Lower leg skin (tissue), 4 donors: ENCODE results near the gene PHC3. TPM values are rescaled to one million over a fixed set of nuclear protein-coding genes. Genes with fewer than 3 reads are reported as not detected.

Source experiments
- DNase-seq, 2 donors: peaks; one replicate each; pipeline ENCODE4 v3.0.0-alpha.2; 2019; ENCODE audit warnings: low spot score in 2 of 2
- H3K4me3 ChIP-seq: fragments of 200-600 bp; sonication (generic); 2 replicates; pipeline ENCODE4 v1.5.1; 2017; ENCODE audit warnings: mild to moderate bottlenecking, low read depth; ENCODE audit not compliant: poor library complexity, severe bottlenecking
- CTCF ChIP-seq, 3 donors: fragments of 450-650 bp; IDR thresholded peaks; one replicate each; pipeline ENCODE4 v1.5.1; 2016; ENCODE audit warnings: antibody characterized with exemption in 3 of 3, mild to moderate bottlenecking in 3 of 3, moderate library complexity in 2 of 3
- POLR2A ChIP-seq, 2 donors: fragments of 450-650 bp; IDR thresholded peaks; one replicate each; pipeline ENCODE4 v1.6.1; 2016 to 2017; ENCODE audit warnings: antibody characterized with exemption in 2 of 2, mild to moderate bottlenecking in 1 of 2, moderate library complexity in 1 of 2
- WGBS, 2 donors: methylation state at CpG; one replicate each; pipeline ENCODE4 v1.1.5; 2018; 5-methylcytosine and 5-hydroxymethylcytosine counted together
- intact Hi-C: fragments of 100-400 bp; cut with DNase I; formaldehyde crosslinking; loops from one replicate; pipeline ENCODE4 v1.15.0; 2023; ENCODE audit warnings: low total_unique reads
- total RNA-seq, 4 donors: library from RNA; depleted of rRNA; stranded (reverse); fragments of >200 nt; gene quantifications; one replicate each; pipeline ENCODE4 v1.1.0, GENCODE V29; 2016

Gene PHC3
- total RNA-seq, 4 donors from 2014 or later = 31.9 to 47.6 (median 45.5) TPM

- TF ChIP-seq CTCF (IDR thresholded peaks at IDR 0.05) (no peak), POLR2A (IDR thresholded peaks at IDR 0.05) (no peak)
- no peak overlapping the region for H3K4me3 ChIP-seq
- DNase-seq = no peak
- intact Hi-C loops = no loop called here
- WGBS, 2 donors = 92% methylated on average over 3 of the region's 3 CpGs
Measured at GRCh38 chr3:170096342-170096741, 85.2 kb downstream of the PHC3 start.

- 46 to 58% methylated on average over 4 of the region's 4 CpGs for WGBS, 2 donors
- DNase-seq = no peak
- H3K4me3 ChIP-seq = no peak overlapping the region
- intact Hi-C loops = no loop called here
- TF ChIP-seq POLR2A (IDR thresholded peaks at IDR 0.05) = no peak
- no peak for TF ChIP-seq CTCF (IDR thresholded peaks at IDR 0.05)
Measured at GRCh38 chr3:170095771-170096170, 85.8 kb downstream of the PHC3 start.

- 91 to 97% methylated on average over 3 of the region's 3 CpGs for WGBS, 2 donors
- H3K4me3 ChIP-seq = no peak overlapping the region
- DNase-seq = no peak
- TF ChIP-seq CTCF (IDR thresholded peaks at IDR 0.05) (no peak), POLR2A (IDR thresholded peaks at IDR 0.05) (no peak)
- intact Hi-C loops = no loop called here
Measured at GRCh38 chr3:170092907-170093306, 88.6 kb downstream of the PHC3 start.

GRCh38 chr3:170090601-170090981 is 90.9 kb downstream of the PHC3 start:
- intact Hi-C loops = no loop called here
- no peak overlapping the region for H3K4me3 ChIP-seq
- no peak for DNase-seq
- TF ChIP-seq POLR2A (IDR thresholded peaks at IDR 0.05) (no peak), CTCF (IDR thresholded peaks at IDR 0.05) (no peak)

GRCh38 chr3:170089862-170090600 is 91.5 kb downstream of the PHC3 start:
- DNase-seq = no peak
- WGBS, 2 donors = 90% methylated on average over 3 of the region's 3 CpGs
- TF ChIP-seq CTCF (IDR thresholded peaks at IDR 0.05) (no peak), POLR2A (IDR thresholded peaks at IDR 0.05) (no peak)
- intact Hi-C loops = no loop called here
- no peak overlapping the region for H3K4me3 ChIP-seq

GRCh38 chr3:170085396-170085795 is 96.1 kb downstream of the PHC3 start:
- no peak for DNase-seq
- WGBS, 2 donors = 94% methylated on average over 6 of the region's 6 CpGs
- TF ChIP-seq CTCF (IDR thresholded peaks at IDR 0.05) (no peak), POLR2A (IDR thresholded peaks at IDR 0.05) (no peak)
- H3K4me3 ChIP-seq = no peak overlapping the region
- intact Hi-C loops = no loop called here
